Spinal cord (tissue), 10 donors: ENCODE data around the gene CD58. TPM values are rescaled to one million over a fixed set of nuclear protein-coding genes. Genes with fewer than 3 reads are reported as not detected.

Experiments
- DNase-seq, 6 donors: peaks; one replicate each; pipeline versions ENCODE4 v3.0.0 to v3.0.0-alpha.2; 2013 to 2015; ENCODE audit warnings: low spot score in 6 of 6, low read depth in 4 of 6
- H3K27ac ChIP-seq: one replicate; pipeline ENCODE4 v1.5.1; 2013; ENCODE audit warnings: low read depth, low read length, control low read depth
- H3K27me3 ChIP-seq: one replicate; pipeline ENCODE4 v1.6.1; 2013; ENCODE audit warnings: low read length; ENCODE audit not compliant: control insufficient read depth, insufficient read depth
- H3K36me3 ChIP-seq: one replicate; pipeline ENCODE4 v1.6.1; 2013; ENCODE audit warnings: low read length; ENCODE audit not compliant: control insufficient read depth, insufficient read depth
- H3K4me1 ChIP-seq: one replicate; pipeline ENCODE4 v1.6.1; 2013; ENCODE audit warnings: low read length; ENCODE audit not compliant: control insufficient read depth, insufficient read depth
- H3K4me3 ChIP-seq: one replicate; pipeline ENCODE4 v1.5.1; 2013; ENCODE audit warnings: low read depth, low read length, control low read depth
- H3K9me3 ChIP-seq: one replicate; pipeline ENCODE4 v1.6.1; 2013; ENCODE audit warnings: low read length; ENCODE audit not compliant: control insufficient read depth, insufficient read depth
- WGBS: methylation state at CpG from one replicate; pipeline ENCODE4 v1.1.5; 2013; ENCODE audit warnings: missing lambda C conversion rate; ENCODE audit not compliant: insufficient coverage; 5-methylcytosine and 5-hydroxymethylcytosine counted together
- polyA plus RNA-seq, 2 donors: library from polyadenylated mRNA; unstranded; fragments of 120-200 nt; gene quantifications; one replicate each; pipeline ENCODE4 v1.2.1, GENCODE V29; 2013; ENCODE audit not compliant: insufficient read length in 2 of 2
- total RNA-seq, 2 donors: library from RNA; depleted of rRNA in 1 of 2; stranded (reverse); fragments of 120-200 nt in 1 of 2; fragments of >200 nt in 1 of 2; gene quantifications; one replicate each; pipeline versions ENCODE4 v1.2.3 to v1.2.4, GENCODE V29; 2013 to 2014
- donor health status: healthy.

The CD58 gene
- total and polyA plus RNA-seq, 4 donors, result 11.2 to 26.1 (median 13.8) TPM

GRCh38 chr1:116553386-116554115, 17.3 kb downstream of the CD58 start:
- 100% methylated on average over 1 of the region's 1 CpG for WGBS
- no peak for DNase-seq
- H3K27me3 ChIP-seq, result no peaks in the 10 kb centered on the region

GRCh38 chr1:116546354-116546977, 24.4 kb downstream of the CD58 start:
- Histone ChIP-seq H3K27ac (no peak overlapping the region), H3K4me1 (no peaks in the 10 kb centered on the region), H3K9me3 (no peaks in the 10 kb centered on the region), H3K4me3 (no peak overlapping the region), H3K36me3 (no peaks in the 10 kb centered on the region), H3K27me3 (no peaks in the 10 kb centered on the region)
- DNase-seq, result no peak
- 100% methylated on average over 1 of the region's 4 CpGs for WGBS

More at GRCh38 chr1:116553386-116554115, 17.3 kb downstream of the CD58 start:
- Histone ChIP-seq H3K27ac (no peak overlapping the region), H3K4me3 (no peak overlapping the region), H3K36me3 (no peaks in the 10 kb centered on the region), H3K4me1 (no peaks in the 10 kb centered on the region), H3K9me3 (no peaks in the 10 kb centered on the region)

GRCh38 chr1:116545359-116545705, 25.5 kb downstream of the CD58 start:
- 100% methylated on average over 1 of the region's 2 CpGs for WGBS
- H3K27me3 ChIP-seq, result no peaks in the 10 kb centered on the region
- no peak for DNase-seq
- H3K36me3 ChIP-seq, result no peaks in the 10 kb centered on the region
- no peaks in the 10 kb centered on the region for H3K9me3 ChIP-seq
- no peak overlapping the region for H3K4me3 ChIP-seq
- no peaks in the 10 kb centered on the region for H3K4me1 ChIP-seq
- H3K27ac ChIP-seq, result no peak overlapping the region

- WGBS, result 95% methylated on average over 7 of the region's 8 CpGs
- DNase-seq, result no peak
- Histone ChIP-seq H3K4me1 (no peaks in the 10 kb centered on the region), H3K36me3 (no peaks in the 10 kb centered on the region), H3K27ac (no peak overlapping the region), H3K27me3 (no peaks in the 10 kb centered on the region), H3K4me3 (no peak overlapping the region), H3K9me3 (no peaks in the 10 kb centered on the region)
Observed at GRCh38 chr1:116544588-116545358, 26.1 kb downstream of the CD58 start.

GRCh38 chr1:116540088-116540487, 30.7 kb downstream of the CD58 start:
- Histone ChIP-seq H3K27ac (no peak overlapping the region), H3K9me3 (no peaks in the 10 kb centered on the region), H3K27me3 (no peaks in the 10 kb centered on the region), H3K4me3 (no peak overlapping the region), H3K36me3 (no peaks in the 10 kb centered on the region), H3K4me1 (no peaks in the 10 kb centered on the region)
- DNase-seq, result no peak

GRCh38 chr1:116538544-116538943, 32.3 kb downstream of the CD58 start:
- Histone ChIP-seq H3K9me3 (no peaks in the 10 kb centered on the region), H3K4me3 (no peak overlapping the region), H3K27ac (no peak overlapping the region), H3K4me1 (peaks cover 5% of the 10 kb centered on the region), H3K27me3 (peaks cover 3% of the 10 kb centered on the region), H3K36me3 (no peaks in the 10 kb centered on the region)
- WGBS, result no CpG with 5 or more reads among the region's 1 CpG
- peak in 1 of 6 donors; percentile 24 for DNase-seq

- 83% methylated on average over 1 of the region's 1 CpG for WGBS
- Histone ChIP-seq H3K4me1 (peaks cover 5% of the 10 kb centered on the region), H3K4me3 (no peak overlapping the region), H3K36me3 (no peaks in the 10 kb centered on the region), H3K27me3 (peaks cover 3% of the 10 kb centered on the region), H3K27ac (no peak overlapping the region), H3K9me3 (no peaks in the 10 kb centered on the region)
- no peak for DNase-seq
Observed at GRCh38 chr1:116537898-116538297, 32.9 kb downstream of the CD58 start.

- peaks cover 5% of the 10 kb centered on the region for H3K4me1 ChIP-seq
- peaks cover 3% of the 10 kb centered on the region for H3K36me3 ChIP-seq
- no peaks in the 10 kb centered on the region for H3K9me3 ChIP-seq
- DNase-seq, result no peak
- H3K27ac ChIP-seq, result no peak overlapping the region
- peaks cover 3% of the 10 kb centered on the region for H3K27me3 ChIP-seq
- 100% methylated on average over 1 of the region's 3 CpGs for WGBS
- no peak overlapping the region for H3K4me3 ChIP-seq
Observed at GRCh38 chr1:116537040-116537831, 33.6 kb downstream of the CD58 start.

- Histone ChIP-seq H3K9me3 (no peaks in the 10 kb centered on the region), H3K4me3 (no peak overlapping the region), H3K27me3 (peaks cover 3% of the 10 kb centered on the region), H3K4me1 (peaks cover 5% of the 10 kb centered on the region), H3K36me3 (peaks cover 6% of the 10 kb centered on the region), H3K27ac (no peak overlapping the region)
- WGBS, result 40% methylated on average over 39 of the region's 45 CpGs
- DNase-seq, result no peak
Observed at GRCh38 chr1:116534014-116534739, 36.6 kb downstream of the CD58 start.
